Tibial nerve (tissue), 4 donors: ENCODE measurements around the gene ANKRD17. TPM values are rescaled to one million over a fixed set of nuclear protein-coding genes. Genes with fewer than 3 reads are reported as not detected.

ENCODE experiments used
- DNase-seq, 2 donors: peaks; one replicate each; pipeline ENCODE4 v3.0.0-alpha.2; 2019; ENCODE audit warnings: low spot score in 2 of 2
- H3K27ac ChIP-seq, 4 donors: fragments of 200-600 bp; sonication (generic) in 3 of 4; one replicate each; pipeline ENCODE4 v1.5.1; 2017 to 2019; ENCODE audit warnings: mild to moderate bottlenecking in 1 of 4
- H3K27me3 ChIP-seq, 2 donors: fragments of 200-600 bp; sonication (generic) in 1 of 2; one replicate each; pipeline versions ENCODE4 v1.5.1 to v1.6.0; 2017 to 2019
- H3K36me3 ChIP-seq, 3 donors: fragments of 200-600 bp; sonication (generic); one replicate each; pipeline ENCODE4 v1.5.1; 2018 to 2019
- H3K4me1 ChIP-seq, 4 donors: fragments of 200-600 bp; sonication (generic) in 3 of 4; one replicate each; pipeline ENCODE4 v1.5.1; 2017 to 2019
- H3K4me3 ChIP-seq, 4 donors: fragments of 200-600 bp; sonication (generic) in 3 of 4; one replicate each; pipeline ENCODE4 v1.5.1; 2017 to 2019; ENCODE audit warnings: mild to moderate bottlenecking in 1 of 4, moderate library complexity in 1 of 4
- H3K9me3 ChIP-seq, 4 donors: fragments of 200-600 bp; sonication (generic) in 3 of 4; one replicate each; pipeline ENCODE4 v1.5.1; 2017 to 2019
- CTCF ChIP-seq, 5 experiments: fragments of 200-600 bp in 3 of 5; fragments of 450-650 bp in 2 of 5; sonication (generic) in 3 of 5; IDR thresholded peaks; one replicate each; pipeline ENCODE4 v1.5.1; 2016 to 2019; ENCODE audit warnings: antibody characterized with exemption in 5 of 5, mild to moderate bottlenecking in 3 of 5, moderate library complexity in 2 of 5
- EP300 ChIP-seq, 2 donors: sonication (generic); formaldehyde crosslinking; IDR thresholded peaks; one replicate each; pipeline ENCODE4 v1.6.1; 2017; ENCODE audit warnings: antibody characterized with exemption in 2 of 2, mild to moderate bottlenecking in 1 of 2
- POLR2A ChIP-seq, 2 donors: fragments of 450-650 bp; IDR thresholded peaks; one replicate each; pipeline ENCODE4 v1.6.1; 2017; ENCODE audit warnings: antibody characterized with exemption in 2 of 2, mild to moderate bottlenecking in 2 of 2, moderate library complexity in 2 of 2
- WGBS, 2 donors: methylation state at CpG; one replicate each; pipeline ENCODE4 v1.1.5; 2018; 5-methylcytosine and 5-hydroxymethylcytosine counted together
- total RNA-seq, 4 donors: library from RNA; depleted of rRNA; stranded (reverse); fragments of >200 nt; gene quantifications; one replicate each; pipeline ENCODE4 v1.1.0, GENCODE V29; 2016

Gene ANKRD17
- total RNA-seq, 4 donors from 2014 or later = 46.5 to 61.8 (median 55.0) TPM

- Histone ChIP-seq H3K4me1 (no peaks in the 10 kb centered on the region), H3K36me3 (peaks cover 0 to 90% (median 4%) of the 10 kb centered on the region in 3 donors)
- 94 to 96% methylated on average over 2 of the region's 2 CpGs for WGBS, 2 donors
Observed at GRCh38 chr4:73172161-73172560, 86.4 kb downstream of the ANKRD17 start.

GRCh38 chr4:73170518-73171198 lies 87.9 kb downstream of the ANKRD17 start:
- Histone ChIP-seq H3K36me3 (peaks cover 0 to 98% (median 7%) of the 10 kb centered on the region in 3 donors), H3K27ac (no peak overlapping the region), H3K27me3 (no peaks in the 10 kb centered on the region), H3K4me3 (no peak overlapping the region), H3K4me1 (no peaks in the 10 kb centered on the region), H3K9me3 (peaks cover 0 to 28% (median 2%) of the 10 kb centered on the region in 4 donors)
- 99 to 100% methylated on average over 7 of the region's 7 CpGs for WGBS, 2 donors
- DNase-seq = no peak
- no peak for TF ChIP-seq POLR2A (IDR thresholded peaks at IDR 0.05)
- TF ChIP-seq EP300 (IDR thresholded peaks at IDR 0.05) = no peak
- TF ChIP-seq CTCF (IDR thresholded peaks at IDR 0.05) = no peak

More at GRCh38 chr4:73172161-73172560, 86.4 kb downstream of the ANKRD17 start:
- peaks cover 0 to 17% (median 0%) of the 10 kb centered on the region in 4 donors for H3K9me3 ChIP-seq
- no peak overlapping the region for H3K27ac ChIP-seq
- DNase-seq = no peak
- no peaks in the 10 kb centered on the region for H3K27me3 ChIP-seq
- H3K4me3 ChIP-seq = no peak overlapping the region
- TF ChIP-seq CTCF (IDR thresholded peaks at IDR 0.05) (no peak), POLR2A (IDR thresholded peaks at IDR 0.05) (no peak)

GRCh38 chr4:73166212-73166611 lies 92.4 kb downstream of the ANKRD17 start:
- H3K9me3 ChIP-seq = peaks cover 0 to 12% (median 2%) of the 10 kb centered on the region in 4 donors
- no peak overlapping the region for H3K4me3 ChIP-seq
- H3K4me1 ChIP-seq = no peaks in the 10 kb centered on the region
- TF ChIP-seq CTCF (IDR thresholded peaks at IDR 0.05) (no peak), POLR2A (IDR thresholded peaks at IDR 0.05) (no peak), EP300 (IDR thresholded peaks at IDR 0.05) (no peak)
- peaks cover 0 to 89% (median 9%) of the 10 kb centered on the region in 3 donors for H3K36me3 ChIP-seq
- no peak overlapping the region for H3K27ac ChIP-seq
- DNase-seq = no peak
- no peaks in the 10 kb centered on the region for H3K27me3 ChIP-seq

- no peak for DNase-seq
- Histone ChIP-seq H3K4me1 (no peaks in the 10 kb centered on the region), H3K27ac (no peak overlapping the region), H3K27me3 (no peaks in the 10 kb centered on the region), H3K36me3 (peaks cover 0 to 69% (median 5%) of the 10 kb centered on the region in 3 donors), H3K4me3 (no peak overlapping the region), H3K9me3 (peaks cover 0 to 11% (median 2%) of the 10 kb centered on the region in 4 donors)
- WGBS, 2 donors = 83 to 85% methylated on average over 8 of the region's 8 CpGs
- TF ChIP-seq POLR2A (IDR thresholded peaks at IDR 0.05) (no peak), CTCF (IDR thresholded peaks at IDR 0.05) (no peak), EP300 (IDR thresholded peaks at IDR 0.05) (no peak)
Observed at GRCh38 chr4:73161527-73162185, 96.9 kb downstream of the ANKRD17 start.

GRCh38 chr4:73156394-73156793 lies 102.2 kb downstream of the ANKRD17 start:
- no peak overlapping the region for H3K4me3 ChIP-seq

More at GRCh38 chr4:73156394-73156793, 102.2 kb downstream of the ANKRD17 start:
- Histone ChIP-seq H3K27me3 (no peaks in the 10 kb centered on the region), H3K27ac (no peak overlapping the region), H3K9me3 (no peaks in the 10 kb centered on the region), H3K4me1 (no peaks in the 10 kb centered on the region), H3K36me3 (peaks cover 0 to 53% (median 0%) of the 10 kb centered on the region in 3 donors)
- no peak for DNase-seq
- TF ChIP-seq EP300 (IDR thresholded peaks at IDR 0.05) (no peak), POLR2A (IDR thresholded peaks at IDR 0.05) (no peak), CTCF (IDR thresholded peaks at IDR 0.05) (no peak)
- WGBS, 2 donors = 94 to 95% methylated on average over 3 of the region's 3 CpGs
